ENCODE results near the gene XPO5. TPM values are rescaled to one million over a fixed set of nuclear protein-coding genes. Genes with fewer than 3 reads are reported as not detected.
A peak's percentile ranks its signal among the peaks of the same experiment; 100 is the strongest.

Gene XPO5
- total and polyA plus RNA-seq, 2 of the 4 experiments (the other 2 are of a cell fraction) = 29.0 to 30.1 TPM

- Histone ChIP-seq H3K36me3 (ENCODE audit: control insufficient read depth, insufficient read depth, low read length) (peaks cover 38% of the 10 kb centered on the region), H2BK120ac (ENCODE audit: low read depth, low read length) (no peak overlapping the region), H3K4ac (ENCODE audit: low read depth, low read length) (no peak overlapping the region), H4K20me1 (ENCODE audit: insufficient read depth, low read length) (peaks cover 8% of the 10 kb centered on the region; the same call in 1 of the 2 replicates), H3K27ac (ENCODE audit: insufficient read depth, low read length) (no peak overlapping the region), H3K9me1 (ENCODE audit: insufficient read depth, low read length) (peaks cover 12% of the 10 kb centered on the region; the same call in 1 of the 2 replicates), H3K27me3 (ENCODE audit: control insufficient read depth, insufficient read depth, low read length) (no peaks in the 10 kb centered on the region), H3K9me3 (ENCODE audit: control insufficient read depth, insufficient read depth, low read length) (no peaks in the 10 kb centered on the region), H2BK5ac (ENCODE audit: low read depth, low read length, poor library complexity, severe bottlenecking) (no peak overlapping the region), H2AK5ac (ENCODE audit: low read depth, low read length) (no peak overlapping the region), H4K5ac (ENCODE audit: low read depth, low read length) (no peak overlapping the region), H4K91ac (ENCODE audit: insufficient read depth, low read depth, low read length) (no peak overlapping the region), H4K8ac (ENCODE audit: low read depth in 2 of 2, low read length in 2 of 2) (no peak overlapping the region), H3K18ac (ENCODE audit: low read depth, low read length) (no peak overlapping the region), H3K56ac (ENCODE audit: extremely low read depth, insufficient read depth, low read length) (no peak overlapping the region), H3K23ac (ENCODE audit: low read depth, low read length) (no peak overlapping the region), H3K4me2 (ENCODE audit: low read depth, low read length) (no peak overlapping the region), H3K14ac (replicated peaks; ENCODE audit: low read depth, low read length) (no peak overlapping the region), H3K4me1 (ENCODE audit: control insufficient read depth, insufficient read depth, low read length) (peaks cover 10% of the 10 kb centered on the region), H3K9ac (ENCODE audit: low read depth, low read length) (no peak overlapping the region), H2BK15ac (ENCODE audit: low read depth, low read length) (no peak overlapping the region), H2AFZ (replicated peaks; ENCODE audit: low read length, poor library complexity) (no peak overlapping the region), H3K79me1 (ENCODE audit: low read depth in 1 of 2, low read length in 2 of 2) (peaks cover 14 to 25% of the 10 kb centered on the region in 2 experiments), H2BK20ac (ENCODE audit: low read depth, low read length) (no peak overlapping the region), H2AK9ac (replicated peaks; ENCODE audit: low read depth, low read length, poor library complexity) (no peak overlapping the region), H3K4me3 (ENCODE audit: insufficient read depth, low read depth, low read length) (no peak overlapping the region)
- dilution Hi-C loops (cut with HindIII; ENCODE audit: low sequenced_read_pairs, unreplicated experiment) (no loop called here), in situ Hi-C loops (cut with MboI; ENCODE audit: low sequenced_read_pairs) (no loop called here), intact Hi-C loops (cut with micrococcal nuclease) (no loop called here)
- POLR2A ChIA-PET (ENCODE audit: unreplicated experiment) = no interaction called here
- 93% methylated on average over 4 of the region's 11 CpGs; no CpG with 5 or more reads in 1 of the 2 experiments for WGBS, 2 experiments (ENCODE audit: extremely low coverage in 2 of 2, insufficient read length in 1 of 2)
- TF ChIP-seq RFX5 (IDR thresholded peaks at IDR 0.05; ENCODE audit: low read depth, low read length) (no peak), MXI1 (IDR thresholded peaks at IDR 0.05; ENCODE audit: borderline replicate concordance, low read depth, low read length) (no peak), CEBPB (IDR thresholded peaks at IDR 0.05; ENCODE audit: low read depth, low read length) (no peak), RCOR1 (IDR thresholded peaks at IDR 0.05; ENCODE audit: insufficient replicate concordance, low read length) (no peak), MAZ (IDR thresholded peaks at IDR 0.05; ENCODE audit: borderline replicate concordance, low read depth, low read length) (no peak), FOS (IDR thresholded peaks at IDR 0.05; ENCODE audit: low read depth, low read length) (no peak), ELK1 (IDR thresholded peaks at IDR 0.05; ENCODE audit: borderline replicate concordance, low read depth, low read length) (no peak)
- BruUV-seq (replicated peaks) = TSS peak; percentile 78
- CTCF ChIA-PET = no interaction called here
- ATAC-seq (ENCODE audit: low read depth) = no peak
- no peak for DNase-seq
These were observed 63.9 kb downstream of the XPO5 start for GRCh38 chr6:43511824-43512415.
